HCEC 1CT (cell line): ENCODE results near the gene KLF17.
"Not testable (repeated sequence)": the region's sequence is repeated elsewhere in the genome, so short reads cannot be mapped to it uniquely, and the experiment has no call there.

ENCODE experiments used
- DNase-seq: peaks from one replicate; pipeline ENCODE4 v3.0.0-alpha.2; 2017

Gene KLF17

DNA sequence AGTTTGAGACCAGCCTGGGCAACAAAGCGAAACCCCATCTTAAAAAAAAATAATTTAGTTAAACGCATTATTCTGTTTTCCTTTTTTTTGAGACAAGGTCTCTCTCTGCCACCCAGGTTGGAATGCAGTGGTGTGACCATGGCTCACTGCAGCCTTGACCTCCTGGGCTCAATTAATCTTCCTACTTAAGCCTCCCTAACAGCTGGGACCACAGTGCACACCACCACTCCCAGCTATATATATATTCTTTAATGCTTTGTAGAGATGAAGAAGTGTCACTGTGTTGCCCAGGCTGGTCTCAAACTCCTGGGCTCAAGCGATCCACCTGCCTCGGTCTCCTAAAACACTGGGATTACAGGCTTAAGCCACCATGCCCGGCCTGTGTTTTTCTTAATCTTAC is 7.7 kb upstream of the KLF17 start:
- DNase-seq: no peak

DNA sequence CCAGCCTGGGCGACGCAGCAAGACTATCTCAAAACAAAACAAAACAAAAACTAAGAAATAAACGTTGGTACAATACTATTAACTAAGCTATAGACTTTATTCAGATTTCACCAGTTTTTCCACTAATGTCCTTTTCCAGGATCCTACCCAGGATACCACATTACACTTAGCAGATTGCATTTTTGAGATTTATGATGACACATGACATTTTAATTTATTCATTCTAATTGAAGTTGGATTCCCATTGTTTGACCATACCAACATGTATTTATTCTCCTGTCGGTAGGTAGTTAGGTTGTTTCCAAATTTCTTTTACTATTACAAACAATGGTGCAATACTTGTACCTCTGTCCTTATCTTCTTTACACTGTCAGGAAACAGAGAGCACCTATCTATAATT is 6.8 kb upstream of the KLF17 start:
- no peak for DNase-seq

DNA sequence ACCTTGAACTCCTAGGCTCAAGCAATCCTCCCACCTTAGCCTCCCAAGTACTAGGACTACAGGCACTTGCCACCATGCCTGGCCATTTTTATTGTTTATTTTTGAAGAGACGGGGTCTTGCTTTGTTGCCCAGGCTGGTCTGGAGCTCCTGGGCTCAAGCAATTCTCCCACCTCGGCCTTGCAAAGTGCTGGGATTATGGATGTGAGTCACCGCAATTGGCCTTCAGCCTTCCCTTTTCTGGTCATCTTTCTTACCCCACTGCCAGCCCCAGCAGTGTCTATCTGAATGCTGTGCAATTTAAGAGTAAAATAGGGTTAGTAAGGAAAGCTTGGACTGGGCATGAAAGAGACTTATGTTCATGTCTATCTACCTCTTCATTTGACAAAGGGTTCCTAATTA is 6.1 kb upstream of the KLF17 start:
- peak; percentile 29 for DNase-seq

DNA sequence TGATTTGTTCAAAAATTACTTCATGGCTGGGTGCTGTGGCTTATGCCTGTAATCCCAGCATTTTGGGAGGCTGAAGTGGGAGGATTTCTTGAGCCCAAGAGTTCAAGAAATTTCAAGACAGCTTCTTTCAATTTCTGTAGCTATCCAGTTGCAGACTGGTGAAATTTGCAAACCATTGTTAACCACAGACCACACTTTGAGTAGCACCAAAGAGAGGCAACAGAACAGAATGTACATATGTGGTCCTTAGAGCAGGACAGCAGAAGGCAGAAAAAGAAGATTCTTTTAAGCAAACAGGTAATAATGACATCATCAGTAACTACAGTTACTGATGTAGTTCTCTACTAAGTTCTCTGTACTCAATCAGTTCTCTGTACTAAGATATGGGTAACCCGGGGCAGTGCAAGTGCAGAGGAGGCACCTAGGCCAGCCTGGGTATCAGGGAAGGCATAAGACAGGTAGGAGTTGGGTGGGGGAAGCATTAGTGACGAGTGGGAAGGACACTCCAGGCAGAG is 5.5 kb upstream of the KLF17 start:
- DNase-seq: no peak

DNA sequence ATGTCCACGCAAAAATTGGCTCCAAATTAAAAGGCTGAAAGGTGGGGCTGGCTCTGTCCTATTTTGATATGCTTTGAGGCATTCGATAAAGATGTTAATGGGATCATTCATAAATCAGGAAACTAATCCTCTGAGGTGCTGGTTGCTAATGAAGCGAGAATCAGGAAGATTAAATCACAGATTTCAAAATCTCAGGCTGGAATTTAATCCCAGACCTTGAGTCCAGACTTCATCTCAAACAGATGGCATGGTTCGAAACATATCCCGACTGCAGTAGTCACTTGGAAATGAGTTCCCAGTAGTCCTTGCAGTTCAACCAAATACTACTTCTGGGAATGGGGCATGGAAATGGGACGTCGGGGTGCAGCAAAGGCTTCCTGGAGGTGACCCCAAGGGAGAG is 4.5 kb upstream of the KLF17 start:
- no peak for DNase-seq

DNA sequence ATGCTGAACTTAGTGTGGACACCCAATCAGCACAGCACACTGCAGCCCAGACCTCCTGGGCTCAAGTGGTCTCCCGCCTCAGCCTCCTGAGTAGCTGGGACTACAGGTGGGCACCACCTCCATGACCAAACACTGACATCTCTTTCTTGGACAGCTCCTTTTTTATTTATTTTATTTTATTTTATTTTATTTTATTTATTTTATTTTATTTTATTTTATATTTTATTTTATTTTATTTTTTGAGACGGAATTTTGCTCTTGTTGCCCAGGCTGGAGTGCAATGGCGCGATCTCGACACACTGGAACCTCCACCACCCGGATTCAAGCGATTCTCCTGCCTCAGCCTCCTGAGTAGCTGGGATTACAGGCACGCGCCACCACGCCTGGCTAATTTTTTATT is 1.3 kb upstream of the KLF17 start:
- DNase-seq: not testable (repeated sequence)

DNA sequence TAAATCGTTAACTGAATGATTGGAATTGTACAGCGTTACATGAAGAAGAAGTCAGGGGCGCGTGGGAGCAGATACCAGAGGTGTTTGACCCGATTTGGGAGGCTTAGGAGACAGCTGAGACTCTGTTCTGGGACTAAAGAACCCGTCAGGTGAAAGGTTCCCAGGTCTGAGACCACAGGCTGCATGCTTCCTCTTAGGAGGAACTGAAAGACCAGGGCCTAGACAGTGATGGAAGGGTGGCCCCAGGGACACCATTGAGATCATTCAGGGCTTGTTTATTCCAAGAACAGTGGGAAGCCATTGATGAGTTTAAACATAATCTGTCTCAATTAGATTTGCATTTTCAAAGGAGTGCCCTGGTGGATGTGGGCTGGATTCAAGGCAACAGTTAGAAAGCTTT is 904 bp downstream of the KLF17 start:
- DNase-seq: no peak

DNA sequence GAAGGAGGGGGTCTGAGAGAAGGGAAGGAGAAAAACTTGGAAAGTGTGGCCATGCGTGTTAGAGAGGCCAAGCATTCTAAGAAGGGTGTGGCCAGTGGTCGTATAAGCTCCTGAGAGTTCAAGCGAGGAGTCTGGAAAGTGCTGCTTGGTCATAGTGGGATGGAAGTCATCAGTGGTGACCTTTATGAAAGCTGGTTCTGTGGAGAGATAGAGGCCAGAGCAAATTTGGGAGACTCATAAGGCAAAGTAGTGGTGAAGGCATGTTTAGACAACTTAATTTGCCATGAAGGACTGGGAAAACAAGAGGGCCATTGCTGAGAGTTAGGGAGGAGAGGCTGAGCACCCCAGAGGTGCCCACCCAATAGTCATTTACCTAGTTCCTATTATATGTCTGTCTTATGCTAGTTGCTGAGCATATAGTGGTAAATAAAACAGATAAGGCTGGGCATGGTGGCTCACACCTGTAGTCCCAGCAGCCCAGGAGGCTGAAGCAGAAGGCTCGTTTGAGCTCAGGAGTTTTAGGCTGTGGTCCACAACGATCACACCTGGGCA is 1.9 kb downstream of the KLF17 start:
- DNase-seq: no peak

DNA sequence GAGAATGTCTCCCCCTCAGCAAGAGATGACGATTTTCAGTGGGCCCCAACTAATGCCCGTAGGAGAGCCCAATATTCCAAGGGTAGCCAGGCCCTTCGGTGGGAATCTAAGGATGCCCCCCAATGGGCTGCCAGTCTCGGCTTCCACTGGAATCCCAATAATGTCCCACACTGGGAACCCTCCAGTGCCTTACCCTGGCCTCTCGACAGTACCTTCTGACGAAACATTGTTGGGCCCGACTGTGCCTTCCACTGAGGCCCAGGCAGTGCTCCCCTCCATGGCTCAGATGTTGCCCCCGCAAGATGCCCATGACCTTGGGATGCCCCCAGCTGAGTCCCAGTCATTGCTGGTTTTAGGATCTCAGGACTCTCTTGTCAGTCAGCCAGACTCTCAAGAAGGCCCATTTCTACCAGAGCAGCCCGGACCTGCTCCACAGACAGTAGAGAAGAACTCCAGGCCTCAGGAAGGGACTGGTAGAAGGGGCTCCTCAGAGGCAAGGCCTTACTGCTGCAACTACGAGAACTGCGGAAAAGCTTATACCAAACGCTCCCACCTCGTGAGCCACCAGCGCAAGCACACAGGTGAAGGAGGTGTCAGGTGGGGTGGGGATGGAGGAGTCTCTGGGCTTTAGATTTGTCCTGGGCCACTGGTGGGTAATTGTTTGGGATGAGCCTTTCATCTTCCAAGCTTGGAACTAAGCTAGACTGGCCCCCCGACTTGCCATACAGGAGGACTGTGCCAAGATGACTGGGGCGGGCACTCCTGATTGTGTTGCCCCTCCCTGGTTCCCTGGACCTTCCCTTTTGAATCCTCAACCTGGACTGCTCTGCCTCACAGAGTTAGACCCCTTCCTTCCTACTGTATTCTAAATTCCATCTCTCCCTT is 11.2 kb downstream of the KLF17 start:
- no peak for DNase-seq

DNA sequence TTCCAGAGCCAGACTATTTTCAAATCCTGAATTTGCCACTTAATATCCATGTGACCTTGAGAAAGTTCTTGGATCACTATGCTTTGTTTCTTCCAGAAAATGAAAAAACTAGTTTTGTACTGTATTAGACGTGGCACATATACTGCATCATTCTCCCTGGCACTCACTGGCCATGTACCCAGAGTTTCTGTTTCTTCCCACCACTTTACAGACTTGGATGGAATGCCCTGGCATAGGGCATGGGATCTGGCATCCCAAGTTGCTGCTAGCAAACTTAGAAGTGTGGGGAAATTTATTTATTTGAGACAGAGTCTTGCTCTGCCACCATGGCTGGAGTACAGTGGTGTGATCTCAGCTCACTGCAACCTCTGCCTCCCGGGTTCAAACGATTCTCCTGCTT is 12.8 kb downstream of the KLF17 start:
- no peak for DNase-seq

DNA sequence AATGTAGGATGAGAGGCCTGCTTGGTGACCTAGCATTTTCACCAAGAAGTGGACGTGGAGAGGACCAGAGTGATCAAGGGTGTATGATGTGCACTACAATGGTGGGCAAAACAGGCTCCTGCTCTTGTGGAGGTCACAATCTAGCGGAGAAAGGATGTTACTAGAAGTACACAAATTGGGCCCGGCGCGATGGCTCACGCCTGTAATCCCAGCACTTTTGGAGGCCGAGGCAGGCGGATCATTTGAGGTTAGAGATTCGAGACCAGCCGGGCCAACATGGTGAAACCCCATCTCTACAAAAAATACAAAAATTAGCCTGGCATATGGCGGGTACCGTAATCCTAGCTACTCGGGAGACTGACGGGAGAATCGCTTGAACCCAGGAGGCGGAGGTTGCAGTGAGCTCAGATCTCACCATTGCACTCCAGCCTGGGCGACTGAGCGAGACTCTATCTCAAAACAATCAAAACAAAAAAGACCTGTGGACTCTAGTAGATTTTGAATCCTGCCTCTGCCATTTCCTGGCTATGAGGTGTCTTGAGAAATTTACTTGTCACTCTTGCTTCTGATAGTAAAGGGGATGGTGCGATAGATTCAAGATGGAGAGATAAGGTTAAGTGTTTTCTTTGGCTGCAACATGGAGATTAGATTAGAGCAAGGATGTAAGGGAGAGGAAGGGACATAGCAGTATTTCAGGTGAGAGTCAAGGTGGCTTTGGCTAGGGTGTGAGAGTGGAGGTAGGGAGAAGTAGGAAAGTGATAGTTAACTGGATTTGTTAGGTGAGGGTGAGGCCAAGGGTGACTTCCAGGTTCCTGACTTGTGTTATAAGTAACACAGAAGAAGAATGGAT is 15.7 kb downstream of the KLF17 start:
- DNase-seq: no peak

DNA sequence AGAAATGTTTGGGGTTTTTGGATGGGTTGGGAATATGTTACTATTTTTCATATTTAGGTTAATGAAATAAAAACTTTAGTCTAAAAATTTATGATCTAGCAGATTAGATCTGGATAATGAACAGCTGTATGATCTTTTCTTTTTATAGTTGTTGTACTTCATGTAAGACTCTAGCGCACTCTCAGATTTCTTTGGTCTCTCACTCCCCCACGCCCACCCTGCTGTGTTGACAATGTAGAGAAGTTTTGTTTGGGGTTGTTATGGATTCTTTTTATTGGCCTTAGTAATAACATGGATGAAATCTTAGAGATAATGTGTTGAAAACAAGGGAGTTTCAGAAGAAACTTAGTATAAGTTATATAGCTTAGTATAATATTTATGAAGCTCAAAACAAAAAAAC is 17.3 kb downstream of the KLF17 start:
- DNase-seq: no peak

DNA sequence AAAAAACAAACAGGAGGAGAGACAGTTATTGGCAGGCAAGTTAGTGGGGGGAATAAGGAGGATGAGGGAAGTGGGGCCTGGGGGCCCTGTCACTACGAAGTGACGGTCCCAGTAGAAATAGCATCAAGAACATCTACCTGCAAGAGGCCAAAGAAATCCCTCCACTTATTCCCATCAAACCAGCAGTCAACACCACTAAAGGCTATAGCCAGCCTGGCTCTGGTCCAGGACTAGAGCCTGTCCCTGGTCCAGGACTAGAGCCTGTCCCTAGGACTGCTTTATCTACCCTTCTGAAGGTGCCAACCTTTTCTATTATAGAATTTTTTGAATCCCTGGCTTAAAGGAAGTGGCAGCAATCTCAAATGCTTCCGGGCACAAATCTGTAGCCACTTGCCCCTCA is 19.6 kb downstream of the KLF17 start:
- DNase-seq: no peak

DNA sequence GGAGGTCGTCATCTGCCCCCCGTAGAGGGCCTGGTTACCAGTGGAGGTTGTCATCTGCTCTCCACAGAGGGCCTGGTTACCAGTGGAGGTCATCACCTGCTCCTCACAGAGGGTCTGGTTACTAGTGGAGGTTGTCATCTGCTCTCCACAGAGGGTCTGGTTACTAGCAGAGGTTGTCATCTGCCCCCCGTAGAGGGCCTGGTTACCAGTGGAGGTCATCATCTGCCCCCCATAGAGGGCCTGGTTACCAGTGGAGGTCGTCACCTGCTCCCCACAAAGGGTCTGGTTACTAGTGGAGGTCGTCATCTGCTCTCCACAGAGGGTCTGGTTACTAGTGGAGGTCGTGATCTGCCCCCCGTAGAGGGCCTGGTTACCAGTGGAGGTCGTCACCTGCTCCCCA is 20.9 kb downstream of the KLF17 start:
- DNase-seq: not testable (repeated sequence)

DNA sequence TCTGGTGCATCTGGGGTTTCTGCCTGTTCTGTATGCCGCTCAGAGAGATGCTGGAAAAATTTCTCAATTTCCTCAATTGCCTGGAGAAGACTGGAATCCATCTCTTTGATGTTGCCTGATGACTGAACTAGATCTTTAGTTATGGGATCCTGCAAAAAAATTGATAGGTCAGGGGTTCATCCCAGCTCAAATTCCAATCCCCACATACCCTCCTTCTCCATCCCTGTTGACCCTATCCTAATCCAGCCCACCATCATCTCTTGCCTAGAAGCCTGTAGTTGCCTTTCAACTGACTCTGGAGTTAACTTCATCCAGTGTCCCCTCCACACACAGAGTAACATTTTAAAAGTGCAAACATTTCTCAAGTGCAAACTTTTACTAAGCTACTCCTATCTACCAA is 22.9 kb downstream of the KLF17 start, which contains the start of gene KLF18:
KLF18 (minus strand) TSS at position 101 of the 400 bp plus-strand sequence; CDS start at position 101, 0 bp downstream.
- no peak for DNase-seq

DNA sequence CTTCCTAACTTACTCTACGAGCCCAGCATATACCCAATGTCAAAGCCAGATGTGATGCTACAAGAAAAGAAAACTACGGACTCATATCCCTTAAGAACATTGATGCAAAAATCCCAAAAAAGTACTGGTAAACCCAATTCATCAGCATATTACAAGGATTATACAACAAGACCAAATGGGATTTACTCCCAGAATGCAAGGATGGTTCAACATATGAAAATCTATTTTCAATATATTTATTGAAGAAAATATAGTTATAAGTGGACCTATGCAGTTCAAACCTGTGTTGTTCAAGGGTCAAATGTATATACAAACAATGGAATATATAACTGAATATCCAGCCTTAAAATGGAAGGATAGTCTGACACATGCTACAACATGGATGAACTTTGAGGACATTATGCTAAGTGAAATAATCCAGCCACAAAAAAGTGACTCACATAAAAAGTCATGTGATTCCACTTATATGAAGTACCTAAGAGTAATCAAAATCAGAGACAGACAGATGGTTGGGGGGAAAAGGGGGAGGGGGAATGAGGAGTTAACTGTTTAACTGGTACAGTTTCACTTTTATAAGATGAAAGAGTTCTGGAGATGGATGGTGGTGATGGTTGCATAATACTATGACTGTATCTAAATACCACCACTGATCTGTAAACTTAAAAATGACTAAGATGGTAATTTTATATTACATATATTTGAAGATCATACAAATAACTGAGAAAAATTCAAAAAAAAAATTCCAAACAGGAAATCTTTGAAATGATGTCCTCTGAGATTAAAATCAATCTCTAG is 26.5 kb downstream of the KLF17 start:
- DNase-seq: peak; percentile 48

DNA sequence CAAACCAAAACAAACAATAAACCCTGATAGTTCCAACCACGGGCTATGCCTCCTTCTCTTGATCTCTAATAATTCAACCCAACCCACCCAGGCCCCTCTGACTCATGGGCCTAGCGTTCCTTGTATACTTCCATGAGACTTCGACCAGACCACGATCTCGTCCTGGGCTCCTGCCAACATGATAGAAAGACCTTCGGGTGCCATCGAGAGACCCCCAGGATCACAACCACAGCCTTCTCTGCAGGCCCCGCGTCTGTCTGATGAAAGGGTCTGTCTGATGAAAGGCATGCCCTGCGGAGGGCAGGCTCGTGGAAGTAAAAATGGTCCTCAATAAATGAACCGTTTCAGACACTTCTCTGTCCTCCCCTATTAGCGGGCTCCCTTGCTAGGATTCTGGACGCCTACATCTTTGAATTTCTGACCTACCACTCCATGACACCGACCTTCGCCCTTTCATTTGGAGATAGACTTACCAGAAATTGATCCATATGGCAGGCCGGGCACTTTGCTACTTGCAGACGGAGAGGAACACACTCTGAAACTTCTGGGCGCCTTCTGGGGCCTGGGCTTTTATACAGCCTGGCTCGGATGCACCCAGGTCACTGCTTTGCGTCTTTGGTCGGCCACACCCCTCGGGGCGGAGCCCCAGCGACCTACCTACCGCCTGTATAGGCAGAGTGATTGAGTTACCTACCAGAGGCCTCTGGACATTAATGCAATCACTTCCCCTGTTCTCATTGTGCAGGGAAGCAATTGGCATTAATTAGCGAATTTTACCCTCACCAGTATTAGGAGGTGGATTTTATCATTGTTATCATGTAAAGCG is 28.1 kb downstream of the KLF17 start:
- DNase-seq: no peak

DNA sequence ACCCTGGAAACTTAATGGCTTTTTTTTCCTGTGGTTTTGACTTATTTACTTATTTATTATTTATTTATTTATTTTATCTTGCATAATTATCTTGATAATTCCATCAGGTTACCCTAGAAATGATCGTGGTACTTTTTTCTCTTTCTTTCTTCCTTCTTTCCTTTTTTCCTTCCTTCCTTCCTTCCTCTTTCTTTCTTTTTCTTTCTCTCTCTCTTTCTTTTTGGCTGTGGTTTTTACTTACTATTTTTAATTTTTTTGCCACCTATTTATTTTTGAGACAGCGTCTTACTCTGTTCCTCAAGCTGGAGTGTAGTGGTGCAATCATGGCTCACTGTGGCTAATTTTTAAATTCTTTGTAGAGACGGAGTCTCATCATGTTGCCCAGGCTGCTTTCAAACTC is 29.0 kb downstream of the KLF17 start:
- DNase-seq: no peak

DNA sequence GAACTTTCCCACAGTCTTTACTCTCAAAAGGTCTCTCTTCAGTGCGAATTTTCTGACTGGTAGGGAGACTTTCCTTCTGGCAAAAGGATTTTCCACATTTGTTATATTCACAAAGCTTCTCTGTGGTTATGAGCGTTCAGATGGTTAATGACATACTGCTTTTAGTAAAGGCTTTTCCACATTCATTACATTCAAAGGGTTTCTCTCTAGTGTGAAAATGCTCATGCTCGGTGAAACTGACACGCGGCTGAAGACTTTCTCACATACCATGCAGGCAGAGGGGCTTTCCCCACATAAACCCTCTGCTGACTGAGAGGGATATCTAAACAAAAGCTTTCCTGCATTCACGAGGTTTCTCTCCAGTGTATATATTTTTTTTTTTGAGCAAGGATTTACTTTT is 32.7 kb downstream of the KLF17 start:
- no peak for DNase-seq

DNA sequence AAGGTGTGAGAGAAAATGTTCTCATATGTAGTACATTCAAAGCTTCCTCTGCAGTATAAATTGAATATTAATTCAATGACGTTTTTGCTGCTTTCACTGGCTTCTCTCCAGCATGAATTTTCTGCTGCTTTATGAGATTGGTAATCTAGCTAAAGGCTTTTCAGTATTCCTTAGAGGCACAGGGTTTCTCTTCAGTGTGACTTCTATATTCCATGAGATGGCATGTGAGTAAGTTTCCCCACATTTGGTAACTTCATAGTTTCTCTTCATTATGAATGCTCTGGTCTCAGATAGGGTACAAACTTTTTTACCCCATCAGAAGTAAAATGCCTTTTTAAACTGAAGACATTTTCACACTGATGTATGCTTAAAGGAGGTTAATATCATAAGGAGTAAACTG is 33.2 kb downstream of the KLF17 start:
- no peak for DNase-seq

DNA sequence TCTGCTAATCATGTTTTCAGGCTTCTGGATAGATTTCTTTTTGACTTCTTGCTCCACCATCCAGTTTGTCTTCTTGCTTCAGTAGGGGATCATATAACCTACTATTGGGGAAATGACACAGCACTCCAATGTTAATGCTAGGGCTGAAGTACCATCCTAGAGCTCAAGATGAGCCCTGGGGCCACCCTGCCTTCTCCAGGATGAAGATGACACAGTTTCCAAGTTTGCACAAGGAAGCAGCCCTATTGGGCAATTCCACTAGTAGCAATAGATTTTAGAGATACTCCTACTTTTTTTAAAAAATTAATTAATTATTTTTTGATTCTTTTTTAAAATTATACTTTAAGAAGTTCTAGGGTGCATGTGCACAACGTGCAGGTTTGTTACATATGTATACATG is 34.1 kb downstream of the KLF17 start:
- DNase-seq: no peak

DNA sequence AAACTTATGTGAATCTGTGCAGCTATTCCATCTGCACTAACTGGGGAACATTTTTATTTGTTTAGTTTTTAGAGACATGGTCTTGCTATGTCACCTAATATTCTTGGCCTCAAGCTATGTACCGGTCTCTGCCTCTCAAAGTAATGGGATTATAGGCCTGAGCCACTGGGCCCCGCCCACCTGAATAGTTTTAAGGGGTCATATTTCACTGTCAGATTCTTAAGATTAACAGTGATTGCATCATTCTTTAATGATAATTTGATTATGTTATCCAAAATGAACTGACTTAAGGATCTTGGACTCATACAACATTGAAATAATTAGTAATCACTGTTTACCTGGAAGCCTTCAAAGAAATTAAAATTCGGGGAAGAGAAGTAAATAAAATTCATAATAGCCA is 35.4 kb downstream of the KLF17 start:
- DNase-seq: no peak
